Nucleus accumbens (tissue), 56 donors: ENCODE data around the gene GNAL.
A peak's percentile ranks its signal among the peaks of the same experiment; 100 is the strongest.

Experiments
- DNase-seq, 56 donors: peaks; one replicate each; lab custom pipeline; 2025; lab: John Stamatoyannopoulos, UW

GNAL gene

GRCh38 chr18:11719050-11719449 is 30.0 kb downstream of the GNAL start:
- DNase-seq: no peak

GRCh38 chr18:11719621-11720020 is 30.6 kb downstream of the GNAL start:
- no peak for DNase-seq

GRCh38 chr18:11721720-11722119 is 32.7 kb downstream of the GNAL start:
- no peak for DNase-seq

GRCh38 chr18:11724781-11725180 is 35.7 kb downstream of the GNAL start:
- no peak for DNase-seq

GRCh38 chr18:11726556-11726955 is 37.5 kb downstream of the GNAL start:
- no peak for DNase-seq

- DNase-seq: peak in 1 of 56 donors; percentile 2
Observed at GRCh38 chr18:11728249-11728648, 39.2 kb downstream of the GNAL start.

GRCh38 chr18:11729556-11729955 is 40.5 kb downstream of the GNAL start:
- no peak for DNase-seq

- DNase-seq: peak in 50 of 56 donors; percentile 6 to 86 (median 42)
Observed at GRCh38 chr18:11733031-11733430, 44.0 kb downstream of the GNAL start.

GRCh38 chr18:11736656-11737055 is 47.6 kb downstream of the GNAL start:
- DNase-seq: no peak

GRCh38 chr18:11739893-11740292 is 50.8 kb downstream of the GNAL start:
- no peak for DNase-seq

GRCh38 chr18:11740461-11740860 is 51.4 kb downstream of the GNAL start:
- DNase-seq: no peak

- DNase-seq: peak in 1 of 56 donors; percentile 18
Observed at GRCh38 chr18:11741505-11742145, 52.6 kb downstream of the GNAL start.

- DNase-seq: no peak
Observed at GRCh38 chr18:11745521-11745920, 56.5 kb downstream of the GNAL start.

- DNase-seq: no peak
Observed at GRCh38 chr18:11747286-11747685, 58.2 kb downstream of the GNAL start.

- DNase-seq: peak in 21 of 56 donors; percentile 9 to 66 (median 32)
Observed at GRCh38 chr18:11747731-11748130, 58.7 kb downstream of the GNAL start.

GRCh38 chr18:11749305-11749704 is 60.2 kb downstream of the GNAL start:
- no peak for DNase-seq

GRCh38 chr18:11750171-11750570 is 61.1 kb downstream of the GNAL start:
- no peak for DNase-seq

GRCh38 chr18:11750581-11751310 is 61.7 kb downstream of the GNAL start:
- DNase-seq: no peak

- DNase-seq: peak in 44 of 56 donors; percentile 8 to 90 (median 61)
Observed at GRCh38 chr18:11751341-11752115, 62.5 kb downstream of the GNAL start.

- DNase-seq: peak in 1 of 56 donors; percentile 23
Observed at GRCh38 chr18:11752116-11752911, 63.2 kb downstream of the GNAL start.

GRCh38 chr18:11754979-11755378 is 65.9 kb downstream of the GNAL start:
- DNase-seq: no peak
